Activated T-helper 1 cell treated with anti-CD3 and anti-CD28 coated beads, Interleukin-12 subunit alpha, Interleukin-12 subunit beta, Interleukin-2, Interleukin-4 antibody, amounts not matched to agents 30 ng/mL and 10 ng/mL and 1 ng/mL, durations not matched to agents 14 hours and 24 hours and 36 hours (primary cell): ENCODE measurements around the gene RASA3. TPM values are rescaled to one million over a fixed set of nuclear protein-coding genes. Genes with fewer than 3 reads are reported as not detected.

Experiments used
- DNase-seq: peaks from one replicate; pipeline ENCODE4 v3.0.0; 2021; ENCODE audit warnings: low spot score
- H3K27ac Mint-ChIP-seq: one replicate; pipeline ENCODE4 v1.8.0; 2021; ENCODE audit warnings: mild to moderate bottlenecking, mixed read lengths
- H3K27me3 Mint-ChIP-seq: one replicate; pipeline ENCODE4 v1.8.0; 2022; ENCODE audit warnings: mild to moderate bottlenecking, moderate library complexity, mixed read lengths; ENCODE audit not compliant: insufficient read depth
- H3K36me3 Mint-ChIP-seq: one replicate; pipeline ENCODE4 v1.8.0; 2021; ENCODE audit warnings: low read depth, mixed read lengths
- H3K4me1 Mint-ChIP-seq: one replicate; pipeline ENCODE4 v1.8.0; 2021; ENCODE audit warnings: low read depth, mixed read lengths
- H3K4me3 Mint-ChIP-seq: one replicate; pipeline ENCODE4 v1.8.0; 2021; ENCODE audit warnings: mild to moderate bottlenecking, moderate library complexity, mixed read lengths
- H3K9me3 Mint-ChIP-seq: one replicate; pipeline ENCODE4 v1.8.0; 2021; ENCODE audit warnings: mixed read lengths
- intact Hi-C: fragments of 100-400 bp; cut with micrococcal nuclease; formaldehyde crosslinking; loops from one replicate; pipeline ENCODE4 v1.15.1; 2024
- total RNA-seq: library from RNA; stranded (reverse); gene quantifications from 2 replicates; pipeline ENCODE4 v1.2.3, GENCODE V29; 2022

Gene RASA3
- total RNA-seq, 1 donor from 2014 or later, result 23.5 TPM

DNA sequence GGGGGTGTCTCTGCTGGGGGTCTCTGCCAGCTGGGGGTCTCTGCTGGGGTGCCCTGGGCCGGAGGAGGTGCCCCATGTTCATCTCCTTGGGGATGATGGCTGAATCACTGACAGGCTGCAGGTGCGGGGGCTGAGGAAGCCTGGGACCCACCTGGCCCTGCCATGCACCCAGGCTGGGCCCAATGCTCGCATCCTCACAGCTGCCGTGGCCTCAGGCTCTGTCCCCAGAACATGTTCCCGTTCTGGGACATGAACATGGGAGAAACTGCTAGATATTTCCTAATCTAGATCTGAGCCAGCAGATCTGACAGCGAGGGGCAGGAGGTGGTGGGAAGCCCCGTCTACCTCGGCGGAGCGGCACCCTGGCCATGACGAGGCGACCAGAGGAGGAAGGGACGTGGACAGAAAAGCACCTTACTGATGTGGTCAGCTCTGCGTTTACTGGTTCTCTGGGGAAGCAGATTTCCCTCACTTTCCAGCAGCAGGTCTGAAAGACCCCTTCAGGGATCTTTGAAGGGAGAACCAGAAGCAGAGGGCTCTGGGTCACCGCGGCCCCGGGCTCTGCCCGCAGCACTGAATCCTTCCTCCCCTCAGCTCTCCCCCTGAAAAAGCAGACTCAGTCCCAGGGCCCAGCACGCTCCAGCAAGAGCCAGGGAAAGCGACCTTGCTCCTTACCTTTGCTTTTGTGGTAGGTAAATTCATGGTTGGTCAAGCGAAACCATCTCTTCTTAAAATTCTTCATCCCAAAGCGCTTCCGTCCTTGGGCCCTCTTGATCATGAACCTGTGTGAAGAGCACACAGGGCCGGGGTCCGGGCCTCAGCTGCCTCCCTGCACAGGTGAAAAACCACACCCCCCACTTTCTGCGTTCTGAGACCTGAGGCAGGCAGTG is 132.0 kb downstream of the RASA3 start:
- Mint-ChIP-seq H3K9me3 (no peaks in the 10 kb centered on the region), H3K4me1 (no peaks in the 10 kb centered on the region), H3K27ac (no peak overlapping the region), H3K27me3 (no peaks in the 10 kb centered on the region), H3K36me3 (peaks cover 16% of the 10 kb centered on the region), H3K4me3 (no peak overlapping the region)
- intact Hi-C loops, result no loop called here
- DNase-seq, result no peak

DNA sequence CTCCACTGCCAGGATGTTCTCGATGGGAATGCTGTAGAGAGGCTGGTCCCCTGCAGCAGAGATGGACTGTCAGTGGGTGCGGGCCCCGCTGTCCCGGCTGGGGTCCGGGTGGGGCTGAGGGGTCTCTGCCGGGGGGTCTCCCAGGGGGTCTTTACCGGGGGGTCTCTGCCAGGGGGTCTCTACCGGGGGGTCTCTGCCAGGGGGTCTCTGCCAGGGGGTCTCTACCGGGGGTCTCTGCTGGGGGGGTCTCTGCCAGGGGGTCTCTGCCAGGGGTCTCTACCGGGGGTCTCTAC is 132.9 kb downstream of the RASA3 start:
- Mint-ChIP-seq H3K27me3 (no peaks in the 10 kb centered on the region), H3K4me3 (no peak overlapping the region), H3K4me1 (no peaks in the 10 kb centered on the region), H3K9me3 (no peaks in the 10 kb centered on the region), H3K27ac (no peak overlapping the region), H3K36me3 (peaks cover 15% of the 10 kb centered on the region)
- no peak for DNase-seq
- intact Hi-C loops, result no loop called here

DNA sequence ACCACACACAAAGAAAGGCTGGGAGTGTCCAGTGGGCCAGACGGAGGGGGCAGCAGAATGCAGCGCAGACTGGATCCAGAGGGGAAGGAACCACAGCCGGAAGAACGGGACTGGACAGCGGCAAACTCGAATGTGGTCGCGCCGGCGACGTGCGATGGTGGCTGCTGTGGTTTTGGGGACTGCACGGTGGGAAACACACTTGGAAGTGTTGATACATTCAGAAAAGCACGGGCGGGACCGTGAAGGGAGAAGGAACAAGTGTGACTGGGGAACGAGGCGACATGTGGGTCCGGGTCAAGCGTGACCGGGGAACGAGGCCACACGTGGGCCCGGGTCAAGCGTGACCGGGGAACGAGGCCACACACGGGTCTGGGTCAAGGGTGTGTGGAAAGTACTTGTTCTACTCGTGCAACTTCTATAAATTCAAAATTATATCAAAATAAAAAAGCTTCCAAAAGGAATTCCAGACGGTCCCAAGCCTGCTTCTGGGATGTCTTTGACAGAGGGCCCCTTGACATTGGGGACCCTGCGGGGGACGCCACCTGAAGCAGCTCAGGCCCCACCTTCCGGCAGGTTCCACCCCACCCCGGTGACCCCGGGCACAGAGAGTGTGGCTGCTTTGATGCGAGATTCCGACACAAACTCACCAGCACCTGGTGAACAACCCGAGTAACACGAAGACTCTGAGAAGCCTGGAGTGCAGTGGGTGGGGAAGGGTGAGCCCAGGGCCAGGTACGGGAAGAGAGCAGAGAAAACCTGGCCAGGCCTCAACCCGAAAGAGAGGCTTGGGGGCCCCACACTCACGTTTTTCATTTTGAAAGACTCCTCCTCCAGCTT is 133.4 kb downstream of the RASA3 start:
- no peak for DNase-seq
- H3K27me3 Mint-ChIP-seq, result no peaks in the 10 kb centered on the region
- H3K9me3 Mint-ChIP-seq, result no peaks in the 10 kb centered on the region
- H3K27ac Mint-ChIP-seq, result no peak overlapping the region
- H3K4me3 Mint-ChIP-seq, result no peak overlapping the region
- intact Hi-C loops, result no loop called here
- H3K4me1 Mint-ChIP-seq, result no peaks in the 10 kb centered on the region
- peaks cover 20% of the 10 kb centered on the region for H3K36me3 Mint-ChIP-seq

DNA sequence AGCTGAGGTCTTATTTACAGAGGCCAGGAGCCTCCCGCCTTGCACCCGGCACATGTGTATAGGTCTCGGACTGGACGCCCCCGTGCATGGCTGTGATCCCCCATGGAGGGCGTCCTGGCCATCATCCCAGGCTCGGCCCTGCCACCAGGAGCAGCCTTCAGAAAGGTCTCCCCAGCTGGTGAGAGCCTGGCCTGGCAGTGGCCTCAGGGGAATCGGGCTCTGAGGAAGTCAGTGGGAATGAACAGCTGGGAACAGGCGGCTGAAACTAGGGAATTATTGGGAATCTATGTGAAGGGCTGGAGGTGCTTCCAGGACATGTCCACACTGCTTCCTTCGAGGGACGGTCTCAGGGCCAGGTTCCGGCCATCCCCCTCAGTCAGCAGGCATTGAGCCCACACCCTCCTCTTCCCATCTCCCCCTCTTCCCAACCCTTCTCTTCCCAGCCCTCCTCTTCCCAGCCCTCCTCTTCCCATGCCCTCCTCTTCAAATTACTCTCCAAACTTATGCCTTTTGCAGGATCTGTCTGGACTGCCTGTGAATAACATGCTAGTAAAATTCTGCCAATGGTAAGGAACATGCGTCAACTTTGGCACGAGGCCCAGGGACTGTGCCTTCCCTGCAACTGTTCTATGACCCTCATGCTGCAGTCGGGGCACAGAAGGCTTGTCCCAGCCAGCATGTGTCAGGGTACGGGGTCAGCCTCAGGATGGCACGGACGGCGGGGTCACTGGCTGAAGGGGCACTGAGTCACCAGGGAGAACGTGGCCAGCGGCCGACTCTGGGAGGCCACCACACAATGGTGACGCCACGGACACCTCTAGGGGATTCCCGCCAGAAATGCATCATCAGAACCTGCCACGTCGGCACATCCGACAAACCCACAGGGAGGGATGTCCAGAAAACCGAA is 134.3 kb downstream of the RASA3 start:
- DNase-seq, result no peak
- intact Hi-C loops, result no loop called here
- no peak overlapping the region for H3K4me3 Mint-ChIP-seq
- no peak overlapping the region for H3K27ac Mint-ChIP-seq
- H3K9me3 Mint-ChIP-seq, result no peaks in the 10 kb centered on the region
- H3K27me3 Mint-ChIP-seq, result no peaks in the 10 kb centered on the region
- H3K36me3 Mint-ChIP-seq, result peaks cover 20% of the 10 kb centered on the region
- H3K4me1 Mint-ChIP-seq, result no peaks in the 10 kb centered on the region

DNA sequence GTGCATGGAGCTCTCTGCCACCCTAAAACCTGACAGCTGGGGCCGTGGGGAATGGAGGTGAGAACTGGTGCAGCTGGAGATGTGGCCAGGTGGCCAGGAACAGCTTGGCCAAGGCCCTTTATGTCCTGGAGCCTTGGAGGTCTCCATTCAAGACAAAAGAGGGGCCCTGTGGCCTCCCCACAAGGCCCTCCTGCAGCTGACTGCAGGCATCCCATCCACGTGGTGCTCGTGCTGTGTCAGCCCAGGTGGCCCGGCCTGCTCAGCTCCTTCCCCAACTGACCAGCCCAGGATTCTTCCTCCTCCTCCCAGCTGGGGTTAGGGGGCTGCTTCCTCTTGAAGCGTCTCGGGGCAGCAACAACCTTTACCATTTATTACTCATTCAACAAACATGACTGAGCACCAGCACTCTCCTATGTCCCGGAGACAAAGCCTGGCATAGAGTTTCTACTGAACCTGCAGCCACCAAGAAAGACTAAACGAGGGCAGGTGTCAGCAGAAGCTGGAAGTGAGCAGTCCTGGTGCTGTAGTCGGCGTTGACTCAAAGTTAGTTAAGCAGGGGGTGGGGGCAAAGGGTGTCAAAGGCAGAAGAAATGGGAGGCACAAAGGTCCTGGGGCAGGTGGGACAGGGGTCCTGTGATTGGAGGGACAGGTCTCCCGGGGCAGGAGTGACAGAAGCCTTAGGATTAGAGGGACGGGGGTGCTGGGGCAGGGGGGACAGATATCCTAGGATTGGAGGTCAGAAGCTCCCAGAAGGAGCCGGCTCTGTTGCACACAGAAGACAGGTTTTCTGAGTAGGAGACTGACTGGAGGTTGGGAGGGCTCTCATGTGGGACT is 135.3 kb downstream of the RASA3 start:
- Mint-ChIP-seq H3K4me3 (no peak overlapping the region), H3K27ac (no peak overlapping the region), H3K27me3 (no peaks in the 10 kb centered on the region), H3K9me3 (no peaks in the 10 kb centered on the region), H3K36me3 (peaks cover 29% of the 10 kb centered on the region), H3K4me1 (no peaks in the 10 kb centered on the region)
- DNase-seq, result no peak
- intact Hi-C loops, result no loop called here

DNA sequence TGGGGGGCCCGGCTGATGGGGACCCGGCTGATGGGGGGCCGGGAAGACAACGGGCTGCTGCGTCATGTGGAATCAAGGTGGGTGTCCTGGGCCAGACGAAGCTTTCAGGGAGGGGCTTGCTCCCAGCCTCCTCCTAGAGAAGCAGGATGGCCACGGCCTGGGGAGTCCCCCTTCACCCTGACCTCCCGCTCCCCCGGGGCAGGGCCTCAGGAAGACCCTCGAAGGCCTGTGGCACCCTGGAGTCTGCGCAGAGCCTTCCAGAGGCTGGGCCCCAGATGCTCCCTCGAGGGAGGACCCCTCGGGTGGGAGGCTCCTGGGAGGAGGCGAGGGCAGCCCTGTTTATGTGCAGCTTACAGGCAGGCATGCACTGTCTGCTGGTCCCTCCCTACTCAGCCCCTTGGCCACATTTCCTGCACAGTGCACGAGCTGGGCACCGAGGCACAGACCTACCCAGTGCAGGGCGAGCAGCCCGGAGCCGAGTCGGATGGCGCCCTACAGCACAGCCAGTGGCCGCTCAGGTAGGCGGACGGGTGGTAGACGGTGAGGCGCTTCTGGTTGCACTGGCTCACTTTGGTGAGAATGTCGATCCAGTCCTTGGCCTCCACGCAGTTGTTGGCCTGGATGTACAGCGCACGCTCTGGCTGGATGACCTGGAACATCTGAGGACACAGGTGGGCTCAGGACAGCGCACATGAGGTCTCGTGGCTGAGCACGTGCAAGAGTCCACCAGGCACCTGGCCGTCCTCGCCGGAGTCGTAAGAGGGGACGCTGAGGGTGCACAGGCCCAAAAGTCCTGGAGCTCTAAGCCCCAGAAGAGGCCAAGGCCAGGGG is 136.1 kb downstream of the RASA3 start:
- Mint-ChIP-seq H3K4me1 (no peaks in the 10 kb centered on the region), H3K4me3 (no peak overlapping the region), H3K36me3 (peaks cover 35% of the 10 kb centered on the region), H3K27me3 (no peaks in the 10 kb centered on the region), H3K27ac (no peak overlapping the region), H3K9me3 (no peaks in the 10 kb centered on the region)
- DNase-seq, result no peak
- intact Hi-C loops, result no loop called here

DNA sequence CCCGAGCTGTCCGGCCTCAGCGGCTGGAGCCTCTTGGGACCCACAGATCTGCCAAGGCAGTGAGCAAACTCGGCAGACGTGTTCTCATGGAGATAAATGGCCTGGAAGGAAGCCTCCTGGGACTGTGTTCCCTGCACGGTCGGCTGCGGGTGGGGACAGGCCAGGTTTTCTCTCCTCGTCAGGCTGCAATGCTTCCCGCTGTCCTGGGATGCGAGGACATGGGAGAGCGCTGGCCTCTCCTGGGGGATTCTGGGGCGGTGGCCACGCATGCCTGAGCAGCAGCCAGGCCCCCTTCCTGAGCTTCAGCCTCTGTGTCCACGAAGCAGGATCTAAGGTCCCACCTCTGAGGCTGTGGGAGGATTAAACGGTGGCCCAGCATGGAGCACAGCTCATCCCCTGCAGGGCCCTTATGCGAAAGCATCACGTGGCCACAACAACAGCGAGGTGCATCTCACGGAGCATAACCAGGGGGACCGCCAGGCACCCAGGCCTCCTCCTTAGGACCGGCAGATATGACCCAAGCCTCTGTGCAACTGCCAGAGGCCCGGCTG is 137.3 kb downstream of the RASA3 start:
- intact Hi-C loops, result no loop called here
- H3K9me3 Mint-ChIP-seq, result peaks cover under 1% of the 10 kb centered on the region
- H3K27ac Mint-ChIP-seq, result no peak overlapping the region
- H3K36me3 Mint-ChIP-seq, result peaks cover 42% of the 10 kb centered on the region
- no peak overlapping the region for H3K4me3 Mint-ChIP-seq
- no peaks in the 10 kb centered on the region for H3K27me3 Mint-ChIP-seq
- no peak for DNase-seq
- no peaks in the 10 kb centered on the region for H3K4me1 Mint-ChIP-seq

DNA sequence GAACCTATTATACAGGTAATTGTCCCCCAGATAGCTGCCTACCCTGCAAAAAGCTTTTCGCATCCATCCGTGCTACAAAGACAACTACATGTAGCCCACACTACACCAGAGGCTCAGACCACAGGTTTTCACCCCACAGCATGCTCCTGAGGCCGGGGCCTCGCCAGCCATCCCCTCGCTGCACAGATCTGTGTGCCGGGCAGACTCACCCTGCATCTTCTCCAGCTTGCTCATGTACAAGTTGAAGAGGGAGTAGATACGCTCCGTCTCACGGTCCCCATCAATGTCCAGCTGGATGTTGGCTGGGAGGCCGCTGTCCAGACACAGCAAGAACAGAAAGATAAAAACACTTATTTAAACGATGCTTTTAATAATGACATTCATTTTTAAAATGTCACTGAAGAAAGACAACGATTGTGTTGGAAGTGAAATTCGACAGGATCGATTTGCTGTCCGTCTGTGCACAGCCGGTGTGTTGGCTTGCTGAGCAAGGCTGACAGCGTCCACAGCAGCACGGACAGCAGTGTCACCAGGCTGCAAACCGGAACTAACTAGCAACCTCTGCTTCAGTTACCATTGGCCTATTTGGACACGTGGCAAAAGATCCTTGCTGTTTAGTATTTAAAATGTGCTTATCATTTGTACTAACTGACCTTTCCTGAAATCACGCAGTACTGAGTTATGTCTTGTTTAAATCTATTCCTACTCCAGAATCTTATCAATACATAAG is 140.0 kb downstream of the RASA3 start:
- no peaks in the 10 kb centered on the region for H3K27me3 Mint-ChIP-seq
- H3K27ac Mint-ChIP-seq, result no peak overlapping the region
- peaks cover 4% of the 10 kb centered on the region for H3K9me3 Mint-ChIP-seq
- intact Hi-C loops, result no loop called here
- no peaks in the 10 kb centered on the region for H3K4me1 Mint-ChIP-seq
- no peak for DNase-seq
- H3K4me3 Mint-ChIP-seq, result no peak overlapping the region
- peaks cover 48% of the 10 kb centered on the region for H3K36me3 Mint-ChIP-seq

DNA sequence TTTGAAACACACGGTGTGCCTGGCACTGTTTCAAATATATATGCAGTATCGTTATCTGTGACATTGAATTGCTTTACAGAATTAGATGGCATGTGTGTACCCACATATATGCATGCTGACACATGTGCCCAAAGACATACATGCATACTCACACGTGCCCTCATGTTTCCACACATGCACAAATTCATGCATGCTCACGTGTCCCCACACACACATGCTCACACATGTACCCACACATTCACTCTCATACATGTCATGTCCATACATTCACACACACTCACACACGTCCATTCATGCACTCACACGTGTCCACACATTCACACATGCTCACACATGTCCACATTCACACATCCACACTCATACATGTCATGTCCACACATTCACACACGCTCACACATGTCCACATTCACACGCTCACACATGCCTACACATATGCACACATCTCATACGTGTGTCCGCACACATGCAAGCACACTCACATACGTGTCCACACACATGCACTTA is 140.7 kb downstream of the RASA3 start:
- H3K4me3 Mint-ChIP-seq, result no peak overlapping the region
- DNase-seq, result no peak
- H3K27ac Mint-ChIP-seq, result no peak overlapping the region
- intact Hi-C loops, result no loop called here
- H3K4me1 Mint-ChIP-seq, result no peaks in the 10 kb centered on the region
- H3K27me3 Mint-ChIP-seq, result no peaks in the 10 kb centered on the region
- H3K36me3 Mint-ChIP-seq, result peaks cover 44% of the 10 kb centered on the region
- H3K9me3 Mint-ChIP-seq, result peaks cover 4% of the 10 kb centered on the region

DNA sequence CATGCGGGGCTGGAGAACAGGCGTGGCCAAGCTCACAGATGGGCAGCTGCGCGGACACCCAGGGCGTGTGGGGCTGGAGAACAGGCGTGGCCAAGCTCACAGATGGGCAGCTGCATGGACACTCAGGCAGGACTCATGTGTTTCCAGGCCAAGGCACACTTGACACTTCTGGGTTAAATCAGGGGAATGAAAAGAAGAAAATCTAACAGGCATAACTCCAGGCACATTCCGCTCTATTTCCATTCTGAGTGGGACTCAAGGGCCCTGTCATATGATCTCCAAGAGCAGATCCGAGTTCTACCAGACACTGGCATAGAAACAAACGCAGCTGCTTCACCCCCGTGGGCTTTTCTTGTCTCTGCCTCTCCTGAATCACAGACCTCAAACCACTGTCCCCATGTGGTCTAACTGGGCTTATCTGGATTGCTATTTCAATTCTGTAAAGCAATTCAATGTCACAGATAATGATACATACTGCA is 141.2 kb downstream of the RASA3 start:
- no peak overlapping the region for H3K4me3 Mint-ChIP-seq
- H3K36me3 Mint-ChIP-seq, result peaks cover 44% of the 10 kb centered on the region
- H3K27ac Mint-ChIP-seq, result no peak overlapping the region
- H3K27me3 Mint-ChIP-seq, result no peaks in the 10 kb centered on the region
- DNase-seq, result no peak
- H3K4me1 Mint-ChIP-seq, result no peaks in the 10 kb centered on the region
- intact Hi-C loops, result no loop called here
- peaks cover 4% of the 10 kb centered on the region for H3K9me3 Mint-ChIP-seq
